WI38 (cell line): ENCODE measurements around the gene APBA2.
A peak's percentile ranks its signal among the peaks of the same experiment; 100 is the strongest.

Experiments used
- H3K4me3 ChIP-seq: 2 replicates; pipeline ENCODE4 v1.5.1; 2011; ENCODE audit warnings: low read depth, mild to moderate bottlenecking, control low read depth, low read length
- TF ChIP-seq, protein P1 (sequence below): IDR thresholded peaks from 2 replicates; pipeline ENCODE4 v1.5.1; 2012; ENCODE audit warnings: low read depth, mild to moderate bottlenecking, control low read depth, low read length

Gene APBA2

DNA sequence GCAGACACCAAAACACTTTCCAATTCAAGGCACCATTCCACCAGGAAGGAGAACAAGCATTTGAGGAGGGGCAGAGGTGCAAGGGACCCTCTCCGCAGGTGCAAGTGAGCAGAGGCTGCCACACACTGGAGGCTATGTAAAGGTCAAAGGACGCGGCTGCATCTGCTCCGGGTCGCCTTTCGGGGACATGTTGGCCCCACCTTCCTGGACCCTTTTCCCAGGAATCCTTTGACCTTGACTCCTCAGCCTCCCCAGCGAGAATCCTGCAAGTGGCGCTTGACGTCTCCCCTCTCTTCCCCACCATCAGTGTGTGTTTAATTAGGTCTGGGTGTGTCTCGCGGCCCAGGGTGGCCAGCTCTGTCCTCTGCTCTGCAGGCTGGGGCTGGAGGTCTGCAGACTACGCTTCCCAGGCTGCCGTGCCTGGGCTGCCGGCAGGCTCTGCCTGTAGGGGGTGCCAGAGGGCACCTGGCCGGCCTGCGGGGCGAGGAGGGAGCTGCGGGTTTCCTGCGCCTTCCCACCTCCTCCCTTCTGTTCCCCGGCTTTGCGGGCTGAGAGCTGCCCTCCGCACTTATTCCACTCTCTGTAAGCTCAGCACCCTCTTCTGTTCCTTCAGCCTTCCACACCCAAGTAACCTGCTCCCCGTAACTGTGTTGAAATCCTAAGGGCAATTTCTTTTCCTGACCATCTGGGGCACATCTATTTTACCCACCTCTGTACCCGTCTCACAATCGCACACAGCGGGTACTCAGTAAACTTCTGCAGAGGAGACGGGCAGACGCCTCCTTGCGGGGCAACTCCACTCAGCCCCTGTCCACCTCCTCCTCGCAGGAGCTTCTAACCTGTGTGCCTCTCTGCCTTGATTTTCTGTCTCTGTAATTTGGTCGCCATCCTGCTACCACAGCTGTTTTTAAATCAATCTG, 254.0 kb downstream of the APBA2 start:
- TF ChIP-seq, protein P1, sequence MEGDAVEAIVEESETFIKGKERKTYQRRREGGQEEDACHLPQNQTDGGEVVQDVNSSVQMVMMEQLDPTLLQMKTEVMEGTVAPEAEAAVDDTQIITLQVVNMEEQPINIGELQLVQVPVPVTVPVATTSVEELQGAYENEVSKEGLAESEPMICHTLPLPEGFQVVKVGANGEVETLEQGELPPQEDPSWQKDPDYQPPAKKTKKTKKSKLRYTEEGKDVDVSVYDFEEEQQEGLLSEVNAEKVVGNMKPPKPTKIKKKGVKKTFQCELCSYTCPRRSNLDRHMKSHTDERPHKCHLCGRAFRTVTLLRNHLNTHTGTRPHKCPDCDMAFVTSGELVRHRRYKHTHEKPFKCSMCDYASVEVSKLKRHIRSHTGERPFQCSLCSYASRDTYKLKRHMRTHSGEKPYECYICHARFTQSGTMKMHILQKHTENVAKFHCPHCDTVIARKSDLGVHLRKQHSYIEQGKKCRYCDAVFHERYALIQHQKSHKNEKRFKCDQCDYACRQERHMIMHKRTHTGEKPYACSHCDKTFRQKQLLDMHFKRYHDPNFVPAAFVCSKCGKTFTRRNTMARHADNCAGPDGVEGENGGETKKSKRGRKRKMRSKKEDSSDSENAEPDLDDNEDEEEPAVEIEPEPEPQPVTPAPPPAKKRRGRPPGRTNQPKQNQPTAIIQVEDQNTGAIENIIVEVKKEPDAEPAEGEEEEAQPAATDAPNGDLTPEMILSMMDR = peak; percentile 88
- no peak overlapping the region for H3K4me3 ChIP-seq

DNA sequence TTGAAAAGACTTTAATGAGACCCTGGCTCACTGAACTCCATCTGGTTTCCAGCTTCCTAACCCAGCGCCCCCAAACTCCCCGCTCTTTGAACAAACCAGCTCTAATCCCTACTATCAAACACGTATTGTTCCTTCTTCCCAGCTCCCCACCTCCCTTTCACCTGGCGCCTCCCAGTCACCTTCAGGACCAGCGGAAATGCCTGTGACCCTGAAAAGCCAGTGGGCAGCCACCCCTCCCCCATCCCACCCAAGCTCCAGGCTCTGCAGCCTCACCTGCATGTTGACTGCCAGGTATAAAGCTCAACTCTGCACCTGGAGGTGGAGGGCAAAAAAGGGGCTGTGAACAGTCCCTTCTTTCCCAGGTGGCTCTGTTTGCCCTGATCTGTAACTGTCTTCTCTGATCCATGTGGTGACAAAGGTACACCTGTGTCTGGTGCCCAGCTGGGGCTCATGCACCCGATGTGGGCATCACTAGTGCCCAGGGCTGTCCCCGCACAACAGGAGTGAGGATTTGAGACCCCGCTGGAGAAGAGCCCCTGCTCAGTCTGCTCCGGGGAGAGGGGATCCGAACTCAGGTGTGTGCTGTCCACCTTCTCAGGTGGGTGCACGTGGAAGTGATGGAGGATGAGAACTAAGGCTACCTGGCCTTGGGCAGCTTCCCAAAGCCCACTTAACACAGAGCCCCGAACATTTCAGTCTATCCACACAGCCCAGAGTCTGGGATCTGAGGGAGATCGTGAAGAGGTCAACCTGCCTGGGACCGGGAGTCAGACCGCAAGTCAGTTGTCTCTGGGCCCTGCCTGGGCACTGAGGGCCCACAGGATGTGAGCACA, 254.9 kb downstream of the APBA2 start:
- no peak overlapping the region for H3K4me3 ChIP-seq

DNA sequence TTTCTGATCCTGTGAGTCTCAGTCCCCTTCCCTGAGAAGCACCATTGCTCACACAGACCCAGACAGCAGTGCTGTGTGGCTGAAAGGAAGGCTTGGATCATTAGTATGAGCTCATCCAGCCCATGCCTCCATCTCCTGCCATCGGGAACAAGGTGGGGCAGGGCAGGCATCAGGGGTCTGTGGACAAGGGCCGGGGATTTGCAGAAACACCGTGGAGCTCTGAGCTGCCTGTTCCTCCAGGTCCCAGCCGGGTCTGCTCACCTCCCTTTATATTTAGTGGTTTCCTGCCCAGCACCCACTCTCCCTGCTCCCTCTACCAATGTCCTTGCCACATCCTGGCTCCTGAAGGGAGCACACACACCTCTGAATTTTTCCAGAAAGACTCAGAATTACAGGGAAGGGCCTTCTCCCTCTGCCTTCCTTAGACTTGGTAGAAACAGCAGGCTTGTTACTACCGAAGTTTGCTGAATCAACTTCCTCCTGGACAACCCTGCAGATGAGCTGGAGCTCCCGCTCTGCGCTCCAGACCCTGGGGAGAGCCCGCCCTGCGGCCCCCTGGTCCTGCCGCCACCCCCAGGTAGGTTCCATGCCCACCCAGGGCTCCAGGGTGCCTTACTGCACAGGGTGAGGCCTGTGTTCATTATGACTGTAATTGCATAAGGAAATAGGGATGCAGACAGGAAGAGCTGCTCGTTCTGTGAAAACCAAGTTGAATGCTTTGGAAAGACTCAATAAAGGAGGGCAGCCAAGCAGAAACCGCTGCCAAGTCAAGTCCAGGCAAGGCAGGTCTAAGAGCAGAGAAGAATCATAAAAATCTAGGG, 255.7 kb downstream of the APBA2 start:
- TF ChIP-seq, protein P1 = no peak
- no peak overlapping the region for H3K4me3 ChIP-seq

More for the DNA sequence above, 254.9 kb downstream of the APBA2 start:
- TF ChIP-seq, protein P1 = no peak

DNA sequence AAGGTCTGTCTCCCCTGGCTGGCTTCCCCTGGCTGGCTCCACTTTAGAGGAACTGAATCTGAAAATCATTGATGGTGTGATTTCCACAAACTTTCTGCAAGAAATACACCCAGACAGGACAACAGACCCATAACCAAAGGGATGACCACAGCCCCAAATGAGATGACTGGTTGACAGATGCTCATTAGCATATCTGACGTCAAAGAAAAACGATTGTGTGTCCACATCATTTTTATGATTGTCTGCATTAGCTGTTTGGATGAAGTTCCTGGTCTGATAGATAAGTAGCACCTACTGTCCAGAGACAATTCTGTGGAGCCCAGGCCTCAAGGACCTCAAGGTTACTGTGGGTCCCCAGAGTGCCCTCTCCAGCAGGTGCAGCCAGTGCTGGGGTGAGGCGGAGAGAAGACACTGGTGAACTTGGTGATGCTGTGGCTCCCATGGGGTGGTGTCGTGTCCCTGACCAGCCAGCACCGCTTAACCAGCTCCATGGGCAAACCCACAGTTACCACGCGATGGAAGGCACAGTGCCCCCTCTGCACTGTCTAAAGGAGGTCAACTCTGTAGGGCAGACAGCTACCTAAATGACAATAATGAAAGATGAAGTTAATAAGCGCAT, 256.5 kb downstream of the APBA2 start:
- H3K4me3 ChIP-seq = no peak overlapping the region
- TF ChIP-seq, protein P1 = no peak

DNA sequence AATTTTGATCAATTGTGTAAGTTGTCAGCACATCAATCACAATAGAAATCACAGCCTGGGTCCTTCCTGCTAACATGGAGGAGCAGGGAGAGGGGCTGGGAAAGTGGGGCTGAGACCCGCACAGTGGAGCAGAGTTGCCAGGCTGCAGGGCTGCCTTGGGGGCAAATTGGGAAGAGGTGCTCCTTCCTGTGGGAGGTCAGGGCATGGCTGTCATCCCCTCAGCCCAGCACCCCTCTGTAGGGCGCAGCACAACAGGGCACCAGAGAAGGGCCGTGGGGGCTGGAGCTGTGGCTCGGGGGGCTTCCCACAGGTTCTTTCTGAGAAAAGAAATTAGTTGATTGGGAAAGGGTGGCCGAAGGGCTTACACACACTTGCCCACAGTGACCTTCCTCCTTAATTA, 257.5 kb downstream of the APBA2 start:
- TF ChIP-seq, protein P1 = no peak
- no peak overlapping the region for H3K4me3 ChIP-seq

DNA sequence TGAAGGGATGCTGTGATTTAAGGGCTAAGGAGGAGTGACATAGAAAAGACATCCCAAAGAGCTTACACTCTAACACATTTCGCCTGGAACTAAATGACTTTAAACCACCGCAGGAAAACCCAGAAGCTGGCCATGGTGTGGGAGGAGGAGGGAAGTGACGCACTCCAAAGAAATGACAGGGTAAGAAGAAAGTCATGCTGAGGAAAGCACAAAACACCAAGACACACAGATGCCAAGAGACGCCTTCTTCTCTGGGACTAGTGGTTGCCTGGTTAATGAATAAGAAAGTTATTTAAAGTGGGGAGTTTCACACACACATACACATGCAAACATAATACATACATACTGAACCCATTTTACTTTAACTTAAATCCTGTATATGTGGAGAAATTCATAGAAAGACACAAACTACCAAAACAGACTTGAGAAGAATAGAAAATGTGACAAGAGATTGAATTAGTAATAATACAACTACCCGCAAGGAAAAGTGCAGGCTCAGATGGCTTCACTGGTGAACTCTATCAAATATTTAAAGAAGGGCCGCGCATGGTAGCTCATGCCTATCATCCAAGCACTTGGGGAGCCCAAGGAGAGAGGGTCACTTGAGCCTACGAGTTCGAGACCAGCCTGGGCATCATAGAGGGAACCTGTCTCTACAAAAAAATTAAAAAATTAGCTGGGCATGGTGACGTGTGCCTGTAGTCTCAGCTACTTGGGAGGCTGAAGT, 258.3 kb downstream of the APBA2 start:
- no peak overlapping the region for H3K4me3 ChIP-seq
- TF ChIP-seq, protein P1 = no peak
